NCI-H1417 treated with DMSO at 0.1 percent for 48 hours (cell line): ENCODE data around the gene LITAF.
A peak's percentile ranks its signal among the peaks of the same experiment; 100 is the strongest.
"Not testable (repeated sequence)": the region's sequence is repeated elsewhere in the genome, so short reads cannot be mapped to it uniquely, and the experiment has no call there.

ENCODE experiments used
- DNase-seq: peaks from one replicate; lab custom pipeline; 2025; lab: John Stamatoyannopoulos, UW

Gene LITAF

DNA sequence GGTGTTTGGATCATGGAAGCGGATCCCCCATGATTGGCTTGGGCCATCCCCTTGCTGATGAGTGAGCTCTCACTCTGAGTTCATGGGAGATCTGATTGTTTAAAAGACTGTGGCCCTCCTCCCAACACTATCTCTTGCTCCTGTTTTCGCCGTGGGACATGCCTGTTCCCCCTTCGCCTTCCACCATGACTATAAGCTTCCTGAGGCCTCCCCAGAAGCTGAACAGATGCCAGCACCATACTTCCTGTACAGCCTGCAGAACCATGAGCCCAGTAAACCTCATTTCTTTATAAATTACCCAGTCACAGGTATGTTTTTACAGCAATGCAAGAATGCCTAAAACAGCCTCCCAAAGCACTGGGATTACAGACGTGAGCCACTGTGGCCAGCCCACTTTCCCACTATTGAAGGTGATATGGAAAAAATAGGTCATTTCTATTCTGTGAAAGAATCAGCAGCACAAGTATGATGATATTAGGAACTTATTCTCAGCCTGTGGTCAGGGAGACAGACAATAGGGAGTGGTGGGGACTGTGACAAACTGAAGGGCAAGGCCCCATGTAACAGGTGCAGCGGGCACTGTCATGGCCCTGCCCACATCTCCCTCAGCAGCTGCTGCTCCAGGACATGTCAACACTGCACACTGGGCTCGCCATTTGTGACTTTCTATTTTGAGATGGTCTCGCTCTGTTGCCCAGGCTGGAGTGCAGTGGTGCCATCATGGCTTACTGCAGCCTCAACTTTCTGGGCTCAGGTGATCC is 33.7 kb upstream of the LITAF start:
- DNase-seq: no peak

DNA sequence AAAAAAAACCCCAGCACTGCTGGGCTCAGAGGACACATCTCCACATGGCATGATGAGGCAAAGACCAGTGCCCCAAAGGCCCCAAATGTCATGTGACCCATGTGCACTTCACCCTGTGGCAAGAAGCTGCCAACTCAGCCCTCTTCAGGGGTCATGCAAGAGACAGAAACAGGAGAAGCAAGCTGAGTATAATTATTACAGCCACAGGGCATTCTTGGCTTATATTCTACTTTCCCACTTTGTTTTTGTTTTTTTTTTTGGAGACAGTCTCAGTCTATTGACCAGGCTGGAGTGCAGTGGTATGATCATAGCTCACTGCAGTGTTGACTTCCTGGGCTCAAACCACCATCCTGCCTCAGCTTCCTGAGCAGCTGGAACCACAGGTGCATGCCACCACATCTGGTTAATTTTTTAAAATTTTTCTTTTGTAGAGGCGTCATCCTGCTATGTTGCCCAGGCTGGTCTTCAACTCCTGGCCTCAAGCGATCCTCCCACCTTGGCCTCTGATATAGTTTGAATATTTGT is 32.7 kb upstream of the LITAF start:
- no peak for DNase-seq

DNA sequence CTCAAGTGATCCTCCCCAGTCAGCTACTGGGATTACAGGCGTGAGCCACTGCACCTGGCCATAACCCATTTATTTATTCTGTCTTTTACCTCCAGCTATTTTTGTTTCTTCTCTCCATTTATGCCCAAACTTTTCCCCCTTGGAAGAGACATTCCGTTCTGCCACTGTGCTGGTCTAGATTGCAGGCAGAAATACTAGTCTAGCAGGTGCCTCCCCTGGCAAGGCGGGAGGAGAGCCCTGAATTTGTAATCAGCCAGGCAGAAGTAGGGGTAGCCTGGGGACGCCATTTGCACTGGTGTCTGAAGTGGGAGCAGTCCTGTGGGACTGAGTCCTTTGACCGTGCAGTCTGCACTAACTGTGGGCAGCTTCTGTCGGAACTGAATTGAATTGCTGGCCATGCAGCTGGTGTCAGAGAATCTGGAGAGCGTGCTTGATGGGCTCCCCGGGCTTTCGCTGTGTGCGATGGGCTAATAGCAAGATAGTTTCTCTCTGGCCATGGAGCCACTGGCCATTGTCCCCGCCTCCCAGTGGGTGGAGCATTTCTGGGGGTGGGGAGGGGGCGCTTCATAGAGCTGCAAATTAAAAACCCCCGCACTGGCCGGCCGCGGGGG is 31.5 kb upstream of the LITAF start:
- DNase-seq: no peak

DNA sequence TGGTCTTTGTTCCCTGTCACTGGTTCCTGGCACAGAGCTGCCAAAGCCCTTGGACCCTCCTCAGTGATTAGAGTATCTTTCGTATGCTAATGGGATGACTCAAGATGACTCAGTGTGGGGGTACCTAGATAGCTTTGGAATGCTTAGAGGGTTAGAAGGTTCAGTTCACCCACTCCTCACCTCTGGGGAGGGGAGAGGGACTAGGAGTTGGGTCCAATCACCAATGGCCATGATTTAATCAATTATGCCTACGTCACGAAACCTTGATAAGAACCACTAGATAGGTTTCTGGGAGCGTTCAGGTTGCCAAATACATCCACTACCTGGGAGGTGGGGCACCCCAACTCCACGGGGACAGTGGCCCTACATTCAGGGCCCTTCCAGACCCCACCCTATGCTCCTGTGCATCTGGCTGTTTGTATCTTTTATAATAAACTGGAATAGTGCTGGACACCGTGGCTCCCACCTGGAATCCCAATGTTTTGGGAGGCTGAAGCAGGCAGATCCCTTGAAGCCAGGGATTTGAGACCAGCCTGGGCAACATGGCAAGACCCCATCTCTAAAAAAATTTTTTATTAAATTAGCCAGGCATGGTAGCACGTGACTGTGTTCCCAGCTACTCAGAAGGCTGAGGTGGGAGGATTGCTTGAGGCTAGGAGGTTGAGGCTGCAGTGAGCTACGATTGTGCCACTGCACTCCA is 29.2 kb upstream of the LITAF start:
- no peak for DNase-seq

DNA sequence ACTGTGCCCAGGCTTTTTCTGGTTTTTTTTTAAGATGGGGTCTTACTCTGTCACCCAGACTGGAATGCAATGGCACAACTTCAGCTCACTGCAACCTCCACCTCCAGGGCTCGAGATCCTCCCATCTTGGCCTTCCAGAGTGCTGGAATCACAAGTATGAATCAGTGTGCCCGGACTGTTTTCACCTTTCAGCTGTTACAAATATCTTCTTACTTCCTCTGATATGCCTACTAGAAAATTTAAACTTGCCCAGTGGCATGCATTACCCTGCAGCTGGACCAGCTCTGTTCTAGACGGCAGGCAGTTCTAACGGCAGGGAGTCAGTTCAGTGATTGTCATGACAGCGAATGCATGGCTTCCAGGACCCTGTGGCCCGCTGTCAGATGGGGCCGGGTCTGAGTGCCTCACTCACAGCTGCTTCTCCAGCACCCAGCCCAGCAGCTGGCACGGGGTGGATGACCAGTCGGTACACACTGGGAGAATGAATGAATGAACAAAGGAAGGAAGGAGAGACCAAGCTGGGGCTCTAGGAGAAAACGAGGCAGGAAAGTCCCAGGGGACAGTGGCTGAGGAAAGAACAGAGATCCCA is 28.0 kb upstream of the LITAF start:
- DNase-seq: no peak

DNA sequence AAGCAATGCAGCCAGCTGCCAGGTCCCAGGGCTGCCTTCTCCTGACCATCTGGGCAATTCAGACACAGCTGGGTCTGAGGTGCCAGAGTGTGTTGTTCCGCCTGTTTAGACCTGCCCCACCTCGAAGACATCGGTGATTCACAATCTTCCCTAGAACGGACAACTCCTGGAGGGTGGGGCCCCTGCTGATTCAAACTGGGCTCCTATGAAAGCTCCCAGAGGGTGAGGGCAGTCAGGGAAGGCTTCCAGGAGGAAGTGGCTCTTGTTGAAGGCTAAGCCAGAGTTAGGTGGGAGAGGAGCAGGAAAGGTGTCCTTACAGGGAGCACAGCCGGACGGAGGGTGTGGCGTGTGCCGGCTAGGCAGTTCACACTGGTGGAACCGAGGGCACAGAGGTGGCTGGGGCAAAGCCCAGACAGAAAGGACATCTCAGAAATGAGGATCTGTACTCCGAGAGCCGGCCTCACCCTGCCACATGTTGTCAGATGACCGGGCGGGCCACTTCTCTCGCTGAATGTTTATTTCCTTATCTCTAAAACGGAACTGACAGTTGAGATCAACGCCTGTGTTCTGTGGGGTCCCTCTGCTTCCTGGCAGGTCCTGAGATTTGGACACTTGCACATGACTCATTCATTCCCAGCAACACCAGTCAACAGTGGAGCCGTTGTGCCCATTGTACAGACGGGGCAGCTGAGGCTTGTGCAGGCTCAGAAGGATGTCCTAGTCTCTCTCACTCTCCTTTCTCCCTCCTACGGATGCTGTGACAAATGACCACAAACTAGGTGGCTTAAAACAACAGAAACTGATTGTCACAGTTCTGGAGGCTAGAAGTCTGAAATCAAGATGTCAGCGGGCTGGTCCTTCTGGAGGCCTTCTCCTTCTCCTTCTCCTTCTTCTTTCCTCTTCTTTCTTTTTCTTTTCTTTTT is 26.9 kb upstream of the LITAF start:
- DNase-seq: no peak

DNA sequence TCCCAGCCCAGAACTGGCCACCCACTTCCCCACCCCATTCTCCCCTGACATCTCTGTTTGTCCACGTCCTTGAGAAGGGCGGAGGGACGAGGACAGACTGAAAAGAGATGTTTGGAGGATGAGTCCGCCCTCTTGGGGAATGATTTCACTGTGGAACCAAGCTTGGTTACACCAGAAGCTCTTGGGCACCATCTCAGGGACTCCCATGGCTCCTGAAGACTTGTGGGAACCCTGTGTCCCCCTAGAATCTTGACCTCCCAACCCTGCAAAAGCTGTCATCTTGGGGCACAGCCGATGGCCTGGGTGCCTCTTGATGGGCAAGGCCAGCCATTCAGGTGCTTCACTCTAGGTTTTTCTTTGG is 25.9 kb upstream of the LITAF start:
- no peak for DNase-seq

DNA sequence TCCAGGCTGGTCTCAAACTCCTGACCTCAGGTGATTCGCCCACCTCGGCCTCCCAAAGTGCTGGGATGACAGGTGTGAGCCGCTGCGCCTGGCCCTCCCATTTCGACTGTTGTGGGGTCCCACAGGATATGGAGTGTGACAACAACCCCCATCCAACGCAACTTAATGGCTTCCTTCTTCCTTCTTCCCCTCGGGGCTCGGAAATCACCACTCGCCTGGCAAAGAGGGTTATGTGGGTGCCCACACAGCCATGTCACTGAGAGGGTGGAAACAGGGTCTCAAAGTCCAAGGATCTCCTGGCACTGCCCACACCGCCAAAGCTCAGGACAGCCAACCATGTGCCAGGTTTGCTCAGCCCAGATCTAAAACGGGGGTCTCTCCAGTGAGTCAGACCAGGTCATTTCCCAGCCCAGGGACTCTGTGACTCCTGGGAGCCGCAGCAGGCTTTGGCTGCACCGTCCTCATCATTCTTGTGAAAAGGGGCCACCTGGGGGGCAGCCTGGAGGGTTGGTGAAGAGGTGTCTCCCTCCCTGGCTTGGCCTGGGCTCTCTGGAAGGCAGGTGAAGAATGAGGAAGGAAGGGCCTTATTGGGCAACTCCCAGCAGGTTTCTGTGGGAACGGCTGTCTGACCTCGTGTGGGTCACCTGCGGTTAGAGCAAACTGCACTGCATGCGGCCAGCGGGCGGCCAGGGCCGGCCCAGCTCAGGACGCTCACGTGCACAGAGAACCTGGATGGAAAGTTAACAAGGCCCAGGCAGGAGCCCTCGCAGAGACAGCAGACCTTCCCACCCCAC is 25.3 kb upstream of the LITAF start:
- no peak for DNase-seq

DNA sequence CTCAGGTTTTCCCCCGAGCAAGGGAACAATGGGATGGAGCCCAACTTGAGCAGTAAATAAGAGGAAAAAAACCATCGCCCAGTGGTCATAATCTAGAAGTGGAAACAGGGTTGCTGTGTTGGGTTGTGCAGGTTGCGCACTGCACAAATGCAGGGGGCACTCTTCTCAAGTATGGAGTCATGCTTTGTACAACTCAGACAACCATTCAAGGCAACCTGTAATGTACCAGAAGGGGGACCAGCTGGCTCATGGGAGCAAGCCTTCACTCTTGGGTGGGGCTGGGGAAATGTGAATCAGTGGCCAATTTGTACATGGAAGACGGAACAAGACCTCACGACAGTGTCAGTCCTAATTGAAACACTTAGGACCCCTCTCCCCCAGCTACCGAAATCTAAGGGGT is 23.9 kb upstream of the LITAF start:
- no peak for DNase-seq

DNA sequence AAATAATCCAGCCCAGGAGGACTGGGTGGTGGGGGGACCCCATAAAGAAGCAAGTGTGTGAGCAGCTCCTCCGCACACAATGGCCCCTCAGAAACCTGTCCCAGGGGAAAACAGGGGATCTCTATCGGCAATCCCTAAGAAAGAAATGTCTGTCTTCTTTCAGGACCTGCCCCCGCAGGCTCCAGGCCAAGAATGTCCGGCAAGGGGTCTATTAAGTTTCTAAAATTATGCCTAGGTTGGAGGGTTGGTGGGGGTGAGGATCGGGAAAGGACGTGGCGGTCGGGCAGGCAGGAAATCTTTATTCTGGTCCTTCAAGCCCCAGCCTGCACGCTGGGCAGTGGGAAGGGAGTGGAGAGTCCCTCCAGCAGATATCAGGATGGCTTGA is 23.4 kb upstream of the LITAF start:
- no peak for DNase-seq

DNA sequence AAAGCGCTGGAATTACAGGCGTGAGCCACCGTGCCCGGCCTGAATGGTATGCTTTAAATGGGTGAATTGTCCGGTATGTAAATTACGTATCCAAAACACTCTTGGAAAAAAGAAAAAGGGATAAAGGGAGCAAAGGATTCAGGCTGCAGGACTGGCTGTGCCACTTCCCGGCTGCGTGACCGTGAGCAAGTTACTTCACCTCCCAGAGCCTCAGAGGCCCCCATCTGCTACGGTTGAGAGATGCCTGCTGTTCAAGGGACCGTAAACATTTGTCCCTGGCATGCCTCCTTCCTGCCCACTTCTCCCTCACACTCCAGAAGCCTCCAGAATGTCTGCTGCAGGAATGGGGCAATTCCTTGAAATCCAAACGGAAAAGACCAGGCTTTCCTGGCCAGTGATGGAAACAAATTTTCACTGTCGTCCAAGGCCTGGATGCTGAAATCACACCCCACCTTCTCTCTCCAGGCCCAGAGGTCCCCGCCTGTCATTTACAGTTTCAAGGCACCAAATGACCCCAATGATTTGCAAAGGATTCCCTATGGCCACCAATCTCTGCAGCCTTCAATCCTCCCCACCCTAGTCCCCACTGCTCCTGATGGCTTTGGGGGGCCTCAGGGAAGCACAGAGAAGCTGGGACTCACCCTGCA is 22.9 kb upstream of the LITAF start:
- no peak for DNase-seq

DNA sequence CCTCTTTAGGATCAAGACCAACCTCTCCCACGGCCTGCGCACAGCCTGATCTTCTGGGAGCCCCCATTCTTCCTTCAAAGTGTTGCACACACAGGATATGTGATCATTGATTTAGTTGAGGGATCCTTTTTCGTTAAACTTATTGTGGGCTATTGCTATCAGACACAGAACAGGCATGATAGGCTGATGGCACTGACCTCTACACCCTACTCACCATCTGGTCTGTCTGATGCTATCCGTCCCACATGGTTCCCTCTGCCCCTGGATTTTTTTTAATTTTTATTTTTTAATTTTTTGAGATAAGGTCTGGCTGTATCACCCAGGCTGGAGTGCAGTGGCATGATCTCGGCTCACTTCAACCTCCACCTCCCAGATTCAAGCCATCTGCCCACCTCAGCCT is 19.2 kb upstream of the LITAF start:
- DNase-seq: no peak

DNA sequence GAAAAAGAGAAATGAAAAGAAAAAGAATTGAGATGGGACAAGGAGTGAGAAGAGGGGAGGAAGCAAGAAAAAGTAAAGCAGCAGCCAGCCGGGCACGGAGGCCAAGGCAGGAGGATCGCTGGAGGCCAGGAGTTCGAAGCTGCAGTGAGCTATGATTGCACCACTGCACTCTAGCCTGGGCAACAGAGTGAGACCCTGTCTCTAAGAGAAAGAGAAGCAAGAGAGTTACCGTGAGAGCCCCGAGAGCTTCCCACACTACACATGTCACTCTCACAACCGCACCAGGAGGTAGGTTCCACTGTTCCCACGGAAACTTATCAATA is 18.8 kb upstream of the LITAF start:
- DNase-seq: no peak

DNA sequence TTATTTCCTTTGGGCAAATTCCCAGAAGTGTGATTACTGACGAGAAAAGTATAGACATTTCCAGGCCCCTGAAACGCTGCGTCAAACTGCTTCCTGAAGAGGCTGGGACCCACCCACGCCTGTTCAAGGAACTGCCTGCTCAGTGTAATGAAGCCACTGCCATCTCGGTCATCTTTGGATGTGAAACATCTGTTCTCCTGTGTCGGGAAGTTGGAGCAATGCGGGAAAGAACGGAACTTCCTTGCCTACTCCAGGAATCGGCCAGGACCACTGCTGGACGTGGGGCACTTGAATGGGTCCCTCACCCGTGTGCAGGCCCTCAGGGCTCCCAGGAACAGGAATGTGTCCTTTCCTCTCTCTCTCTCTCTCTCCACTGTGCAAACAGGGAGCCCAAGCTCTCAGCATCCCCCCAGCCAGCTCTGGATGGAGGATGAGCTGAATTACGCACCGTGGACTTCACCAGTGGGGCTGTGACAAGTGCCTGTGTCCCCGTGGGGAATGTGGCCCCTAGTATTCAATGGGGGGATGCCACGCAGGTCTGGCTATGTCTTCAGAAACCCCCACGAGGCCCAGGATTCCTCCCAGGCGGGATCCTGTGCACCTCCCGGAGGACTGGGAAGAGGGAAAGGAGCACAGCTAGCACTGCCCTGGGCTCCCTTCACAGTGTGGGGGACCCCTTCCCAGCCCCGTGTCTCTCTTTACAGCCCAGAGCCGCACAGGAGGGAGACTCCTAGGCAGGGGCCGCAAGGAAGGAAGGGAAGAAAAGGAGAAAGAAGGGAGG is 18.3 kb upstream of the LITAF start:
- no peak for DNase-seq

DNA sequence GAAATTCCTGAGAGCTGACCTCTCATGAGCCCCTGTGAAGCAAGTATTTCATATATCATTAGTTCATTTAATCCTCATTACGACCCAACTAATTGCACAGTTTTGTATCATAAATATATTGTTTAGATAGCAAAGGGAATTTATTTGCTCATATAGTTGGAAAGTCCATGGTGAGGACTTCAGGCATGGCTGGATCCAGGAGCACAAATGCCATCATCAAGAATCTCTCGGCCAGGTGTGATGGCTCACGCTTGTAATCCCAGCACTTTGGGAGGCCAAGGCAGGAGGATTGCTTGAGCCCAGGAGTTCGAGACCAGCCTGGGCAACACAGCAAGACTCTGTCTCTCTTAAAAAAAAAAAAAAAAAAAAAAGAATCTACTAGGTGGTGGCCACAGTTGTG is 17.6 kb upstream of the LITAF start:
- DNase-seq: not testable (repeated sequence)

DNA sequence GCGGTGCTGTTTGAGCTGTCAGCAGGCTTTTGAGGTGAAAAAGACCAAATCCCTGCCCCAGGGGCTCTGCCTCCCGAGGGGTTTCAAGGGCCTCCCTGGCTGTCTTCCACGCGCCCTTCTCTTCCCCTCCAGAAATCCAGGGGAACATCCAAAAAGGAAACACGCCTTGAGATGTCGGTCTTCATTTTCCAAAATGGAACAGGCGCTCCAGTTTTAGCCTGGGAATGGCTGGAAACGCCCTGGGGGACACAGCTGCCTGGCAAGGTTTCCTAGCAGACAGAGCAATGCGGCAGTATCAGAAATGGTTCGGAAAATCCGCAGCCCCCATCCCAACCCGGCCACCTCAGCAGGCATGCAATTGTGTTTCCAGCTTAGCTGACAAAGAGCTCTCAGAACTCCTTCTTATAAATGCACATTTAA is 16.6 kb upstream of the LITAF start:
- no peak for DNase-seq

DNA sequence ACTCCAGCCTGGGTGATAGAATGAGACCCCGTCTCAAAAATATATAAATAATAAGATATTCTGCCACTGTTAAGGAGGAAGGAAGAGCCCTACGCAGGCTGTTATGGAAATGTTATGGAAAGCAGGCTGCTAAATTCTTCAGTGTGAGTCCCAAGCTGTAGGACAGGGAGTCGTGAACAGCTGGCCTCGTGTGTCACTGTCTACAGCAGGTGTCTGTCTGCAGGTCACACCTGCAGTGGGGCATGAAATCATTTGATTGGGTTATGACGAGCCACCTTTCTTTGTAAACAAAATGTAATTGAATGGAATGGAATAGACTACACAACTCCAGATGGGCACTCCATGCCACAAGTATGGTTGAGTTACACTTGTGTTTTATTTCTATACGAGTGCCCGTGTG is 15.6 kb upstream of the LITAF start:
- DNase-seq: peak; percentile 48

DNA sequence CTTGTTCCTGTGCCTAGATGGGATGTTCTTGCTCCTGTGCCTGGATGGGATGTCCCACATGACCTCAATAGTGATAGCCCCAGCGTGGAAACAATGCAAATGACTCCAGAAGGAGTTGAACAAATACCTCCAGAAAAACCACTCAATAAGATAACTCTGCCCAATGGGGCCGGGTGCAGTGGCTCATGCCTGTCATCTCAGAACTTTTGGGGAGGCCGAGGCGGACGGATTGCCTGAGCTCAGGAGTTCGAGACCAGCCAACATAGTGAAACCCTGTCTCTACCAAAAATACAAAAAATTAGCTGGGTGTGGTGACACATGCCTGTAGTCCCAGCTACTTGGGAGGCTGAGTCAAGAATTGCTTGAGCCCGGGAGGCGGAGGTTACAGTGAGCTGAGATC is 15.2 kb upstream of the LITAF start:
- no peak for DNase-seq

DNA sequence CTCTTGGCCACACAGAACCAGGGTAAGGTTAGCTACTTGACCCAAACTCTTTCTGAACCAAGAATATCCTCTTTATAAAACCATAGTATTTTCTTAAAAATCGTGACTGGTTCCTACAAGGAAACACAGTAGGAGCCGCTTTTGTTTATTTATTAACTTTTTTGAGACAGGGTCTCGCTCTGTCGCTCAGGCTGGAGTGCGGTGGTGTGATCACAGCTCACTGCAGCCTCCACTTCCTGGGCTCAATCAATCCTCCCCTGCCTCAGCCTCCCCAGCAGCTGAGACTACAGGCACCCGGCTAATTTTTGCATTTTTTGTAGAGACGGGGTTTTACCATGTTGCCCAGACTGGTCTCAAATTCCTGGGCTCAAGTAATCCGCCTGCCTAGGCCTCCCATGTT is 14.7 kb upstream of the LITAF start:
- DNase-seq: no peak

DNA sequence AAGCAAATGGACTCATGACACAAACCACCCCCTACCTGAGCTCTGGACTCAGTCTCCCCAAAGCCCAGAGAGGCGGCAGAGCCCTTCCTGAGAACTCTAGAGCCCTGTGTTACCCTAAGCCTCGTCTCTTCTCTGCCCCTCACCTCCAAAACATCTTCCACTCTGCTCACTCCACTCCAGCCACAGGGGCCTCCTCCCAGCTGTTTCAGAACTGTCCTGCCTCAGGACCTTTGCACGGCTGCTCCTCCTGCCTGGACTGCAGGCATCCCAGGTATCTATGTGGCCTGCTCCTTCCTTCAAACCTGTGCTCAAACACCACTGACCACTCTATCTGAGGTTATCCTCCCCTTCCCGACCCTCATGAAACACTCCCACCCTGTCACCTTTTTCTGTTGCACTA is 12.9 kb upstream of the LITAF start:
- no peak for DNase-seq
